ENCODE measurements around the gene FERMT1.
"Not testable (repeated sequence)": the region's sequence is repeated elsewhere in the genome, so short reads cannot be mapped to it uniquely, and the experiment has no call there.

FERMT1 gene

GRCh38 chr20:6114696-6115095 is 8.1 kb downstream of the FERMT1 start:
- DNase-seq = no peak

- DNase-seq = no peak
These were observed 8.9 kb downstream of the FERMT1 start for GRCh38 chr20:6113951-6114350.

- DNase-seq = not testable (repeated sequence)
These were observed 9.9 kb downstream of the FERMT1 start for GRCh38 chr20:6112965-6113364.

GRCh38 chr20:6108330-6108729 is 14.5 kb downstream of the FERMT1 start:
- DNase-seq = no peak

- DNase-seq = no peak
These were observed 18.2 kb downstream of the FERMT1 start for GRCh38 chr20:6104493-6105188.

GRCh38 chr20:6103301-6103700 is 19.5 kb downstream of the FERMT1 start:
- no peak for DNase-seq

GRCh38 chr20:6101346-6101745 is 21.5 kb downstream of the FERMT1 start:
- DNase-seq = no peak

- no peak for DNase-seq
These were observed 22.6 kb downstream of the FERMT1 start for GRCh38 chr20:6100246-6100645.

GRCh38 chr20:6099819-6100218 is 23.0 kb downstream of the FERMT1 start:
- no peak for DNase-seq

GRCh38 chr20:6095409-6095808 is 27.4 kb downstream of the FERMT1 start:
- no peak for DNase-seq

GRCh38 chr20:6094565-6094964 is 28.3 kb downstream of the FERMT1 start:
- DNase-seq = no peak

- DNase-seq = no peak
These were observed 28.8 kb downstream of the FERMT1 start for GRCh38 chr20:6094063-6094462.

- DNase-seq = no peak
These were observed 31.2 kb downstream of the FERMT1 start for GRCh38 chr20:6091661-6092060.

- no peak for DNase-seq
These were observed 36.0 kb downstream of the FERMT1 start for GRCh38 chr20:6086868-6087267.

- no peak for DNase-seq
These were observed 38.9 kb downstream of the FERMT1 start for GRCh38 chr20:6083926-6084325.

GRCh38 chr20:6081236-6081635 is 41.6 kb downstream of the FERMT1 start:
- no peak for DNase-seq

- DNase-seq = no peak
These were observed 43.8 kb downstream of the FERMT1 start for GRCh38 chr20:6079016-6079415.

- no peak for DNase-seq
These were observed 47.2 kb downstream of the FERMT1 start for GRCh38 chr20:6075428-6076219.

GRCh38 chr20:6074784-6075183 is 48.0 kb downstream of the FERMT1 start:
- DNase-seq = no peak

GRCh38 chr20:6074145-6074561 is 48.7 kb downstream of the FERMT1 start:
- no peak for DNase-seq

GRCh38 chr20:6070829-6071695 is 51.8 kb downstream of the FERMT1 start:
- DNase-seq = no peak

GRCh38 chr20:6069669-6070068 is 53.2 kb downstream of the FERMT1 start:
- no peak for DNase-seq

- DNase-seq = no peak
These were observed 55.0 kb downstream of the FERMT1 start for GRCh38 chr20:6067763-6068318.

All from NCI-H524 treated with DMSO at 0.1 percent for 48 hours (cell line).